ENCODE data around the gene DLL4. TPM values are rescaled to one million over a fixed set of nuclear protein-coding genes. Genes with fewer than 3 reads are reported as not detected.

Gene DLL4
- total and polyA plus RNA-seq, 2 experiments from 2014 or later: 2.3 TPM; not detected in 1

GRCh38 chr15:40932156-40932555 is 3.0 kb downstream of the DLL4 start:
- TF ChIP-seq CTCF (IDR thresholded peaks at IDR 0.05; ENCODE audit: poor library complexity) (no peak), EZH2phosphoT487 (IDR thresholded peaks at IDR 0.05; ENCODE audit: low read depth, severe bottlenecking, unreplicated experiment) (no peak), EZH2 (IDR thresholded peaks at IDR 0.05; ENCODE audit: borderline replicate concordance) (no peak)
- Histone ChIP-seq H3K4me3 (no peak overlapping the region), H3K27me3 (peaks cover 24% of the 10 kb centered on the region), H4K20me1 (ENCODE audit: insufficient read depth, poor library complexity, severe bottlenecking) (peaks cover 3% of the 10 kb centered on the region), H3K79me2 (no peaks in the 10 kb centered on the region), H3K4me2 (peak overlapping the region; percentile 99), H2AFZ (no peak overlapping the region), H3K9me2 (replicated peaks; ENCODE audit: insufficient read depth) (no peaks in the 10 kb centered on the region), H3K4me1 (ENCODE audit: insufficient read depth) (peaks cover 58% of the 10 kb centered on the region), H3K9me3 (ENCODE audit: low read depth) (no peaks in the 10 kb centered on the region), H3K36me3 (replicated peaks; ENCODE audit: insufficient read depth, low read depth) (no peaks in the 10 kb centered on the region), H3K27ac (peak overlapping the region; percentile 85)
- 65% methylated on average over 8 of the region's 8 CpGs for WGBS (ENCODE audit: low lambda C conversion rate, missing lambda C conversion rate)
- no peak for DNase-seq (ENCODE audit: low spot score)

GRCh38 chr15:40932649-40933516 is 3.7 kb downstream of the DLL4 start:
- peaks cover 54% of the 10 kb centered on the region for H3K4me1 ChIP-seq (ENCODE audit: insufficient read depth)

GRCh38 chr15:40933517-40933902 is 4.4 kb downstream of the DLL4 start:
- Histone ChIP-seq H3K79me2 (no peaks in the 10 kb centered on the region), H3K4me3 (no peak overlapping the region), H3K4me1 (ENCODE audit: insufficient read depth) (peaks cover 48% of the 10 kb centered on the region), H3K36me3 (replicated peaks; ENCODE audit: insufficient read depth, low read depth) (no peaks in the 10 kb centered on the region), H3K4me2 (peak overlapping the region; percentile 99), H3K27me3 (peaks cover 11% of the 10 kb centered on the region), H4K20me1 (ENCODE audit: insufficient read depth, poor library complexity, severe bottlenecking) (no peaks in the 10 kb centered on the region), H2AFZ (no peak overlapping the region), H3K27ac (peak overlapping the region; percentile 85), H3K9me3 (ENCODE audit: low read depth) (no peaks in the 10 kb centered on the region), H3K9me2 (replicated peaks; ENCODE audit: insufficient read depth) (no peaks in the 10 kb centered on the region)
- no peak for TF ChIP-seq EZH2 (IDR thresholded peaks at IDR 0.05; ENCODE audit: borderline replicate concordance)
- no peak for TF ChIP-seq EZH2phosphoT487 (IDR thresholded peaks at IDR 0.05; ENCODE audit: low read depth, severe bottlenecking, unreplicated experiment)
- TF ChIP-seq CTCF (IDR thresholded peaks at IDR 0.05; ENCODE audit: poor library complexity): no peak
- WGBS (ENCODE audit: low lambda C conversion rate, missing lambda C conversion rate): 45% methylated on average over 3 of the region's 3 CpGs
- no peak for DNase-seq (ENCODE audit: low spot score)

More at GRCh38 chr15:40932649-40933516, 3.7 kb downstream of the DLL4 start:
- TF ChIP-seq EZH2phosphoT487 (IDR thresholded peaks at IDR 0.05; ENCODE audit: low read depth, severe bottlenecking, unreplicated experiment) (no peak), CTCF (IDR thresholded peaks at IDR 0.05; ENCODE audit: poor library complexity) (no peak), EZH2 (IDR thresholded peaks at IDR 0.05; ENCODE audit: borderline replicate concordance) (no peak)
- Histone ChIP-seq H2AFZ (no peak overlapping the region), H3K27me3 (peaks cover 17% of the 10 kb centered on the region), H4K20me1 (ENCODE audit: insufficient read depth, poor library complexity, severe bottlenecking) (no peaks in the 10 kb centered on the region), H3K9me3 (ENCODE audit: low read depth) (no peaks in the 10 kb centered on the region), H3K79me2 (no peaks in the 10 kb centered on the region), H3K9me2 (replicated peaks; ENCODE audit: insufficient read depth) (no peaks in the 10 kb centered on the region), H3K36me3 (replicated peaks; ENCODE audit: insufficient read depth, low read depth) (no peaks in the 10 kb centered on the region), H3K27ac (peak overlapping the region; percentile 85), H3K4me2 (peak overlapping the region; percentile 99), H3K4me3 (no peak overlapping the region)
- WGBS (ENCODE audit: low lambda C conversion rate, missing lambda C conversion rate): 55% methylated on average over 11 of the region's 11 CpGs
- no peak for DNase-seq (ENCODE audit: low spot score)
